K562 (cell line): ENCODE results near the gene DNAL4. TPM values are rescaled to one million over a fixed set of nuclear protein-coding genes. Genes with fewer than 3 reads are reported as not detected.

Source experiments
- ATAC-seq: fragments of 200-7000 bp; cut with Tn5 transposase; 3 replicates; pipeline ENCODE4 v1.9.1; 2020; ENCODE audit warnings: moderate library complexity
- BruUV-seq: library from RNA; stranded (reverse); fragments of 400-500 nt; replicated peaks from 2 replicates; lab custom pipeline; 2021; lab: Mats Ljungman, UMichigan
- CTCF ChIA-PET: fragments of 300-600 bp; formaldehyde crosslinking; extraction: SDS; loops from one replicate; lab custom pipeline; 2021; ENCODE audit warnings: low intra/inter-chr PET ratio; lab: Yijun Ruan, JAX
- POLR2A ChIA-PET: fragments of 300-600, 350-650 bp; sonication (Branson Sonifier 250); formaldehyde crosslinking; extraction: SDS; loops from one replicate; lab custom pipeline; 2021; ENCODE audit warnings: antibody characterized with exemption, inconsistent platforms; lab: Yijun Ruan, JAX
- DNase-seq, 4 experiments: peaks; one replicate each; pipeline versions ENCODE4 v3.0.0 to v3.0.0-alpha.2; 2011 to 2018; ENCODE audit warnings: low spot score in 3 of 4, mixed read lengths in 3 of 4; ENCODE audit errors: extremely low read depth in 1 of 4
- FAIRE-seq: peaks from 2 replicates; lab custom pipeline; 2011; peaks lifted over from hg19 to GRCh38; lab: Jason Lieb, UNC
- H2AFZ ChIP-seq: 2 replicates; pipeline ENCODE4 v1.6.0; 2011; ENCODE audit warnings: low read depth, low read length, control low read depth, inconsistent platforms
- H3K27ac ChIP-seq: fragments of 200-600 bp; 3 replicates; pipeline ENCODE4 v1.8.0; 2011; ENCODE audit warnings: low read depth, mild to moderate bottlenecking, control low read depth, inconsistent platforms, low read length, moderate library complexity, mixed read lengths; ENCODE audit errors: extremely low read depth
- H3K27me3 ChIP-seq, 2 experiments: fragments of 300-600 bp in 1 of 2; 2 replicates in 1 of 2; 3 replicates in 1 of 2; pipeline versions ENCODE4 v1.6.0 to v1.8.0; 2011; ENCODE audit warnings: inconsistent platforms in 2 of 2, low read length in 2 of 2, mild to moderate bottlenecking in 1 of 2, mixed read lengths in 1 of 2, moderate library complexity in 1 of 2; ENCODE audit not compliant: control insufficient read depth in 2 of 2, insufficient read depth in 2 of 2
- H3K36me3 ChIP-seq: fragments of 300-600 bp; 3 replicates; pipeline ENCODE4 v1.8.0; 2011; ENCODE audit warnings: mild to moderate bottlenecking, low read length, inconsistent platforms; ENCODE audit not compliant: control insufficient read depth, insufficient read depth
- H3K4me1 ChIP-seq, 2 experiments: fragments of 200-600 bp in 1 of 2; replicated peaks in 1 of 2; 2 replicates in 1 of 2; 3 replicates in 1 of 2; pipeline versions ENCODE4 v1.5.1 to v1.8.0; 2011; ENCODE audit warnings: inconsistent platforms in 2 of 2, low read length in 2 of 2, mild to moderate bottlenecking in 1 of 2, mixed read lengths in 1 of 2, moderate library complexity in 1 of 2; ENCODE audit not compliant: control insufficient read depth in 2 of 2, insufficient read depth in 2 of 2
- H3K4me2 ChIP-seq: 2 replicates; pipeline ENCODE4 v1.6.1; 2011; ENCODE audit warnings: low read length, control low read depth, inconsistent platforms, mixed read lengths; ENCODE audit not compliant: insufficient read depth
- H3K4me3 ChIP-seq: fragments of 200-600 bp; sonication (generic), shearing (Covaris generic); 2 replicates; pipeline ENCODE4 v1.5.1; 2016; ENCODE audit warnings: control low read depth, inconsistent platforms
- H3K79me2 ChIP-seq: fragments of 200-600 bp; 3 replicates; pipeline ENCODE4 v1.8.0; 2011; ENCODE audit warnings: low read length, inconsistent platforms; ENCODE audit not compliant: control insufficient read depth, insufficient read depth
- H3K9ac ChIP-seq, 2 experiments: 2 replicates each; pipeline versions ENCODE4 v1.6.0 to v1.6.1; 2011; ENCODE audit warnings: low read depth in 2 of 2, low read length in 2 of 2, control low read depth in 1 of 2, inconsistent platforms in 1 of 2, mild to moderate bottlenecking in 1 of 2, mixed read lengths in 1 of 2; ENCODE audit not compliant: insufficient read depth in 1 of 2
- H3K9me1 ChIP-seq: one replicate; pipeline ENCODE4 v1.6.0; 2011; ENCODE audit warnings: inconsistent platforms, mild to moderate bottlenecking, low read length, moderate library complexity; ENCODE audit not compliant: control insufficient read depth, insufficient read depth
- H3K9me3 ChIP-seq: replicated peaks from 2 replicates; pipeline ENCODE4 v1.5.1; 2011; ENCODE audit warnings: low read depth, low read length, inconsistent platforms; ENCODE audit not compliant: control insufficient read depth, insufficient read depth
- H4K20me1 ChIP-seq: replicated peaks from 2 replicates; pipeline ENCODE4 v1.6.1; 2011; ENCODE audit warnings: low read length, inconsistent platforms, mixed read lengths; ENCODE audit not compliant: control insufficient read depth, insufficient read depth
- ID3 ChIP-seq, 2 experiments: fragments of 250-450 bp in 1 of 2; fragments of 450-650 bp in 1 of 2; sonication (Bioruptor Pico) in 1 of 2; IDR thresholded peaks; 2 replicates each; pipeline versions ENCODE4 v1.6.1 to v1.8.0; 2016 to 2021; ENCODE audit warnings: mild to moderate bottlenecking in 2 of 2, moderate library complexity in 2 of 2, missing compliant biosample characterization in 1 of 2, missing genetic modification characterization in 1 of 2
- PATZ1 ChIP-seq: fragments of 250-450 bp; sonication (Bioruptor Pico); IDR thresholded peaks from 2 replicates; pipeline ENCODE4 v1.5.0; 2020; ENCODE audit warnings: mild to moderate bottlenecking, borderline replicate concordance
- POLR2A ChIP-seq: fragments of 450-650 bp; conservative IDR thresholded peaks from 2 replicates; pipeline ENCODE4 v1.6.1; 2016
- POLR2B ChIP-seq: fragments of 450-650 bp; IDR thresholded peaks from 2 replicates; pipeline ENCODE4 v1.6.1; 2018; ENCODE audit warnings: low read depth; ENCODE audit not compliant: partially characterized antibody
- SIN3A ChIP-seq, 2 experiments: fragments of 150-350 bp in 1 of 2; IDR thresholded peaks; 2 replicates each; pipeline ENCODE4 v1.6.1; 2011 to 2016; ENCODE audit warnings: borderline replicate concordance in 2 of 2, low read depth in 2 of 2, low read length in 2 of 2, mild to moderate bottlenecking in 2 of 2, moderate library complexity in 2 of 2; ENCODE audit not compliant: control insufficient read depth in 1 of 2
- SUPT5H ChIP-seq: fragments of 450-650 bp; IDR thresholded peaks from 2 replicates; pipeline ENCODE4 v1.6.1; 2016
- ZSCAN32 ChIP-seq: fragments of 450-650 bp; formaldehyde crosslinking; IDR thresholded peaks from 2 replicates; pipeline ENCODE4 v1.4.0; 2020; ENCODE audit warnings: mild to moderate bottlenecking, moderate library complexity
- WGBS: fragments of 100-300 bp; shearing (Covaris generic); methylation state at CpG from one replicate; pipeline ENCODE4 v1.1.6; 2016; ENCODE audit warnings: low coverage, mixed read lengths; ENCODE audit not compliant: insufficient coverage; ENCODE audit errors: missing lambda C conversion rate; 5-methylcytosine and 5-hydroxymethylcytosine counted together
- in situ Hi-C: fragments of 300-500 bp; cut with MboI; formaldehyde crosslinking; loops from 4 replicates; pipeline ENCODE4 v1.15.0; 2018; ENCODE audit warnings: inconsistent platforms, mixed read lengths
- intact Hi-C: fragments of 100-400 bp; cut with micrococcal nuclease; formaldehyde crosslinking; loops from 2 replicates; pipeline ENCODE4 v1.14.2; 2022
- polyA plus RNA-seq, 8 experiments: library from polyadenylated mRNA; depleted of rRNA in 4 of 8; stranded (reverse) in 5 of 8; unstranded in 3 of 8; fragments of >200 nt; fragmentation: Nextera tagmentation in 2 of 8; fragmentation: Illumina TruSeq in 1 of 8; extraction: Ambion mirVana in 2 of 8; extraction: Trizol in 1 of 8; gene quantifications; 2 replicates each; pipeline versions ENCODE4 v1.2.1 to v1.2.3, GENCODE V29; 2011 to 2014; ENCODE audit warnings: inconsistent platforms in 1 of 8, missing spikeins in 1 of 8
- total RNA-seq, 7 experiments: library from RNA; depleted of rRNA in 6 of 7; stranded (reverse); fragments of >200 nt in 6 of 7; fragmentation: Illumina TruSeq in 2 of 7; extraction: Trizol in 2 of 7; gene quantifications; 2 replicates each; pipeline versions ENCODE4 v1.2.1 to v1.2.3, GENCODE V29; 2011 to 2021; ENCODE audit warnings: low replicate concordance in 1 of 7

Gene DNAL4
- total and polyA plus RNA-seq, 9 of the 15 experiments (the other 6 are each of a cell fraction or from before 2014, with no cell fraction given) = 0.20 to 9.4 (median 5.2) TPM

- Histone ChIP-seq H3K4me3 (no peak overlapping the region), H4K20me1 (no peaks in the 10 kb centered on the region; the same call in 1 of the 2 replicates), H3K9me3 (no peaks in the 10 kb centered on the region), H3K36me3 (peaks cover 92% of the 10 kb centered on the region; the same call in 2 of the 3 replicates), H3K9ac (no peak overlapping the region; a peak in 1 of 4 replicates), H3K27ac (no peak overlapping the region), H3K27me3 (no peaks in the 10 kb centered on the region), H3K9me1 (no peaks in the 10 kb centered on the region), H3K4me1 (peaks cover 0 to 9% of the 10 kb centered on the region in 2 experiments; a peak in 2 of 5 replicates), H3K79me2 (no peaks in the 10 kb centered on the region), H2AFZ (no peak overlapping the region), H3K4me2 (no peak overlapping the region)
- ATAC-seq = peak; percentile 4; the same call in 2 of the 3 replicates
- BruUV-seq = no TSS peak
- ChIA-PET POLR2A (interaction anchor here (0.9 to 3.4 kb wide), 6 partner anchors 9 to 28 kb away, joined by 3 to 24 read pairs (median 4); partner anchors contain the start of genes GTPBP1 and SUN2), CTCF (no interaction called here)
- 93% methylated on average over 3 of the region's 8 CpGs for WGBS
- DNase-seq = no peak
- in situ Hi-C loops = no loop called here
- intact Hi-C loops = no loop called here
- FAIRE-seq = no peak
- TF ChIP-seq POLR2B (peak; percentile 49), POLR2A (peak; percentile 64; the same call in 1 of the 2 replicates), SUPT5H (peak; percentile 14), ZSCAN32 (CRISPR knock-in tag) (no peak), ID3 (CRISPR knock-in tag; IDR thresholded peaks at IDR 0.05) (no peak), ID3 (tag; IDR thresholded peaks at IDR 0.05) (no peak), SIN3A (IDR thresholded peaks at IDR 0.05; ENCODE audit: borderline replicate concordance in 2 of 2, control insufficient read depth in 1 of 2, low read depth in 2 of 2, low read length in 2 of 2) (no peak), PATZ1 (CRISPR knock-in tag) (no peak)
These were observed 60.1 kb downstream of the DNAL4 start for GRCh38 chr22:38733724-38734381.
